HepG2 (cell line): ENCODE data around the gene UBR1. TPM values are rescaled to one million over a fixed set of nuclear protein-coding genes. Genes with fewer than 3 reads are reported as not detected.
"Not testable (repeated sequence)": the region's sequence is repeated elsewhere in the genome, so short reads cannot be mapped to it uniquely, and the experiment has no call there.

Experiments used
- ATAC-seq: fragments of 200-7000 bp; cut with Tn5 transposase; 3 replicates; pipeline ENCODE4 v1.9.1; 2020; ENCODE audit warnings: mild to moderate bottlenecking, moderate library complexity
- BruUV-seq: library from RNA; stranded (reverse); fragments of 400-500 nt; replicated peaks from 2 replicates; lab custom pipeline; 2021; lab: Mats Ljungman, UMichigan
- CTCF ChIA-PET: fragments of 300-600 bp; formaldehyde crosslinking; extraction: SDS; loops from one replicate; lab custom pipeline; 2021; ENCODE audit warnings: low total read pairs, inconsistent platforms, low intra/inter-chr PET ratio; lab: Yijun Ruan, JAX
- POLR2A ChIA-PET: fragments of 350-600 bp; sonication (Branson Sonifier 250); formaldehyde crosslinking; loops from one replicate; lab custom pipeline; 2020; ENCODE audit warnings: antibody characterized with exemption, inconsistent platforms; lab: Yijun Ruan, JAX
- DNase-seq: peaks from one replicate; pipeline ENCODE4 v3.0.0-alpha.2; 2015; ENCODE audit warnings: low spot score
- FAIRE-seq: peaks from 3 replicates; lab custom pipeline; 2011; peaks lifted over from hg19 to GRCh38; lab: Jason Lieb, UNC
- H2AFZ ChIP-seq: one replicate; pipeline ENCODE4 v1.6.1; 2011; ENCODE audit warnings: low read length, inconsistent platforms
- H3K27ac ChIP-seq: fragments of 300-600 bp; 3 replicates; pipeline ENCODE4 v1.8.0; 2011; ENCODE audit warnings: mixed run types, mild to moderate bottlenecking, mixed read lengths, low read length, inconsistent platforms; ENCODE audit not compliant: insufficient read depth; ENCODE audit errors: extremely low read length
- H3K27me3 ChIP-seq, 2 experiments: fragments of 200-600 bp in 1 of 2; 2 replicates in 1 of 2; 3 replicates in 1 of 2; pipeline versions ENCODE4 v1.6.0 to v1.8.0; 2011; ENCODE audit warnings: low read length in 2 of 2, mild to moderate bottlenecking in 2 of 2, moderate library complexity in 2 of 2, inconsistent platforms in 1 of 2; ENCODE audit not compliant: insufficient read depth in 2 of 2, control insufficient read depth in 1 of 2
- H3K36me3 ChIP-seq, 2 experiments: fragments of 200-600 bp in 1 of 2; replicated peaks in 1 of 2; 2 replicates in 1 of 2; 3 replicates in 1 of 2; pipeline versions ENCODE4 v1.5.1 to v1.8.0; 2011; ENCODE audit warnings: low read length in 2 of 2, inconsistent platforms in 1 of 2; ENCODE audit not compliant: insufficient read depth in 2 of 2, control insufficient read depth in 1 of 2
- H3K4me1 ChIP-seq: 2 replicates; pipeline ENCODE4 v1.5.1; 2012; ENCODE audit warnings: low read length, inconsistent platforms; ENCODE audit not compliant: insufficient read depth
- H3K4me2 ChIP-seq: 2 replicates; pipeline ENCODE4 v1.6.0; 2011; ENCODE audit warnings: low read depth, low read length, inconsistent platforms
- H3K4me3 ChIP-seq, 3 experiments: fragments of 200-600 bp in 1 of 3; sonication (generic), shearing (Covaris generic) in 1 of 3; replicated peaks in 1 of 3; 2 replicates each; pipeline ENCODE4 v1.5.1; 2011 to 2016; ENCODE audit warnings: low read length in 3 of 3, inconsistent platforms in 2 of 3, low read depth in 2 of 3, mild to moderate bottlenecking in 2 of 3, control low read depth in 1 of 3, mixed read lengths in 1 of 3; ENCODE audit not compliant: insufficient read depth in 1 of 3
- H3K79me2 ChIP-seq: one replicate; pipeline ENCODE4 v1.6.1; 2011; ENCODE audit warnings: low read length, inconsistent platforms; ENCODE audit not compliant: insufficient read depth
- H3K9ac ChIP-seq: 2 replicates; pipeline ENCODE4 v1.6.0; 2011; ENCODE audit warnings: mild to moderate bottlenecking, low read depth, low read length, inconsistent platforms; ENCODE audit not compliant: insufficient read depth
- H3K9me3 ChIP-seq: 2 replicates; pipeline ENCODE4 v1.5.1; 2012; ENCODE audit warnings: mild to moderate bottlenecking, low read length
- H4K20me1 ChIP-seq: 2 replicates; pipeline ENCODE4 v1.6.0; 2011; ENCODE audit warnings: inconsistent platforms, mild to moderate bottlenecking, low read length, moderate library complexity; ENCODE audit not compliant: insufficient read depth
- ATAD3A ChIP-seq: sonication (generic); formaldehyde crosslinking; IDR thresholded peaks from 2 replicates; pipeline ENCODE4 v1.4.0; 2020; ENCODE audit warnings: missing genetic modification reagents
- EEA1 ChIP-seq: sonication (generic); formaldehyde crosslinking; IDR thresholded peaks from 2 replicates; pipeline ENCODE4 v1.5.1; 2020; ENCODE audit warnings: mild to moderate bottlenecking, missing genetic modification reagents, borderline replicate concordance
- EP300 ChIP-seq, 3 experiments: sonication (generic) in 1 of 3; formaldehyde crosslinking in 1 of 3; IDR thresholded peaks; 2 replicates each; pipeline versions ENCODE4 v1.5.1 to v1.6.1; 2011 to 2020; ENCODE audit warnings: low read depth in 2 of 3, low read length in 2 of 3, borderline replicate concordance in 1 of 3, improper control_type of control experiment in 1 of 3, mild to moderate bottlenecking in 1 of 3, missing genetic modification reagents in 1 of 3, moderate library complexity in 1 of 3
- HINFP ChIP-seq: sonication (generic); formaldehyde crosslinking; IDR thresholded peaks from 2 replicates; pipeline ENCODE4 v1.4.0; 2020; ENCODE audit warnings: low read depth, mild to moderate bottlenecking, missing genetic modification reagents
- RNF219 ChIP-seq: sonication (generic); formaldehyde crosslinking; IDR thresholded peaks from 2 replicates; pipeline ENCODE4 v1.5.0; 2020; ENCODE audit warnings: mild to moderate bottlenecking, missing genetic modification reagents
- ZNF274 ChIP-seq: sonication (generic); formaldehyde crosslinking; IDR thresholded peaks from 2 replicates; pipeline ENCODE4 v1.5.1; 2020; ENCODE audit warnings: mild to moderate bottlenecking, missing genetic modification reagents
- ZXDC ChIP-seq: sonication (generic); formaldehyde crosslinking; IDR thresholded peaks from 2 replicates; pipeline ENCODE4 v1.5.0; 2020; ENCODE audit warnings: mild to moderate bottlenecking, missing genetic modification reagents
- WGBS: methylation state at CpG from one replicate; pipeline ENCODE4 v1.1.6; 2017; ENCODE audit warnings: low lambda C conversion rate; 5-methylcytosine and 5-hydroxymethylcytosine counted together
- in situ Hi-C: cut with HindIII; loops from 2 replicates; pipeline ENCODE4 v1.10.0; 2017; ENCODE audit warnings: low pct_unique_long_range_greater_than_20kb; ENCODE audit not compliant: extremely low pct_ligation_motif_present
- intact Hi-C: fragments of 100-400 bp; cut with micrococcal nuclease; formaldehyde crosslinking; loops from one replicate; pipeline ENCODE4 v1.10.0; 2022; ENCODE audit not compliant: unreplicated experiment
- polyA plus RNA-seq, 8 experiments: library from polyadenylated mRNA; depleted of rRNA in 3 of 8; stranded (reverse) in 7 of 8; unstranded in 1 of 8; fragments of >200 nt; fragmentation: Illumina TruSeq in 4 of 8; extraction: Trizol in 4 of 8; gene quantifications; 2 replicates each; pipeline versions ENCODE4 v1.2.1 to v1.2.3, GENCODE V29; 2011 to 2016; ENCODE audit warnings: low read depth in 4 of 8, missing spikeins in 1 of 8, mixed read lengths in 1 of 8; ENCODE audit not compliant: insufficient read depth in 1 of 8
- total RNA-seq, 5 experiments: library from RNA; depleted of rRNA; stranded (reverse); fragments of >200 nt; fragmentation: Illumina TruSeq; extraction: Trizol; gene quantifications; 2 replicates each; pipeline ENCODE4 v1.2.3, GENCODE V29; 2016; ENCODE audit warnings: low read depth in 1 of 5

UBR1 gene
- total and polyA plus RNA-seq, 2 of the 13 experiments (the other 11 are each of a cell fraction or from before 2014, with no cell fraction given): 6.4 to 18.0 TPM

- not testable (repeated sequence) for H3K36me3 ChIP-seq, H3K9me3 ChIP-seq, ATAC-seq
Measured at GRCh38 chr15:43014671-43015070, 91.2 kb downstream of the UBR1 start.

GRCh38 chr15:43009206-43009605 is 96.6 kb downstream of the UBR1 start:
- Histone ChIP-seq H4K20me1 (no peaks in the 10 kb centered on the region), H3K4me1 (no peaks in the 10 kb centered on the region), H3K27me3 (no peaks in the 10 kb centered on the region), H3K27ac (no peak overlapping the region), H3K79me2 (no peaks in the 10 kb centered on the region), H3K4me3 (no peak overlapping the region), H3K36me3 (peaks cover 4 to 20% of the 10 kb centered on the region in 2 experiments; a peak in 3 of 5 replicates), H3K9ac (no peak overlapping the region), H3K9me3 (no peaks in the 10 kb centered on the region), H3K4me2 (no peak overlapping the region), H2AFZ (no peak overlapping the region)
- intact Hi-C loops: no loop called here
- WGBS: 100% methylated on average over 2 of the region's 3 CpGs
- ChIA-PET CTCF (no interaction called here), POLR2A (no interaction called here)
- in situ Hi-C loops: no loop called here
- FAIRE-seq (no peak), ATAC-seq (no peak), DNase-seq (no peak)
- TF ChIP-seq RNF219 (CRISPR knock-in tag) (no peak), EP300 (IDR thresholded peaks at IDR 0.05; ENCODE audit: low read depth in 2 of 2, low read length in 2 of 2) (no peak), EP300 (CRISPR knock-in tag; IDR thresholded peaks at IDR 0.05; ENCODE audit: borderline replicate concordance) (no peak), EEA1 (CRISPR knock-in tag) (no peak), ZNF274 (CRISPR knock-in tag) (no peak), ATAD3A (CRISPR knock-in tag) (no peak), HINFP (CRISPR knock-in tag) (no peak), ZXDC (no peak)
- BruUV-seq: no TSS peak

More at GRCh38 chr15:43014671-43015070, 91.2 kb downstream of the UBR1 start:
- H3K27ac ChIP-seq, H2AFZ ChIP-seq, H3K79me2 ChIP-seq, H3K9ac ChIP-seq, H3K4me2 ChIP-seq, BruUV-seq, CTCF ChIA-PET, H3K4me1 ChIP-seq, H3K4me3 ChIP-seq, H3K27me3 ChIP-seq, intact Hi-C loops, FAIRE-seq, H4K20me1 ChIP-seq, in situ Hi-C loops, DNase-seq, POLR2A ChIA-PET: not testable (repeated sequence)
- 100% methylated on average over 2 of the region's 31 CpGs for WGBS
